Adrenal gland (tissue), 5 donors: ENCODE measurements around the gene TENT5C.

Experiments used
- CTCF ChIP-seq, 6 experiments: fragments of 450-650 bp in 4 of 6; fragments of 200-600 bp in 2 of 6; sonication (generic) in 1 of 6; IDR thresholded peaks; 1 replicate in 5 of 6; 2 replicates in 1 of 6; pipeline versions ENCODE4 v1.5.1 to v1.8.0; 2016 to 2021; ENCODE audit warnings: antibody characterized with exemption in 6 of 6, mild to moderate bottlenecking in 2 of 6, moderate library complexity in 1 of 6
- POLR2A ChIP-seq, 2 donors: fragments of 450-650 bp; IDR thresholded peaks; one replicate each; pipeline ENCODE4 v1.6.1; 2017; ENCODE audit warnings: antibody characterized with exemption in 2 of 2, mild to moderate bottlenecking in 2 of 2, moderate library complexity in 1 of 2
- donor health status: DM: no; HTN: no; CAD: no.

GRCh38 chr1:117654493-117655219, 48.8 kb downstream of the TENT5C start:
- no peak for TF ChIP-seq CTCF (IDR thresholded peaks at IDR 0.05)
- TF ChIP-seq POLR2A (IDR thresholded peaks at IDR 0.05), result no peak
